Endothelial cell of umbilical vein (primary cell): ENCODE data around the gene KRTAP24-1.

Experiments used
- EZH2 ChIP-seq: IDR thresholded peaks from 2 replicates; pipeline ENCODE4 v1.6.1; 2012; ENCODE audit warnings: borderline replicate concordance, low read depth, mild to moderate bottlenecking, moderate library complexity, low read length, inconsistent platforms; ENCODE audit not compliant: severe bottlenecking
- FOS ChIP-seq: IDR thresholded peaks from 2 replicates; pipeline ENCODE4 v1.6.1; 2011; ENCODE audit warnings: mild to moderate bottlenecking, low read length, moderate library complexity, borderline replicate concordance; ENCODE audit not compliant: insufficient read depth
- JUN ChIP-seq: IDR thresholded peaks from 2 replicates; pipeline ENCODE4 v1.6.1; 2011; ENCODE audit warnings: borderline replicate concordance, low read depth; ENCODE audit not compliant: insufficient read length, insufficient read depth
- MAX ChIP-seq: IDR thresholded peaks from 2 replicates; pipeline ENCODE4 v1.6.1; 2011; ENCODE audit not compliant: insufficient read depth, insufficient read length
- MYC ChIP-seq: IDR thresholded peaks from one replicate; pipeline ENCODE4 v1.6.1; 2011; ENCODE audit warnings: mild to moderate bottlenecking, low read depth, low read length
- POLR2A ChIP-seq: IDR thresholded peaks from 2 replicates; pipeline ENCODE4 v1.6.1; 2012; ENCODE audit warnings: low read depth, mild to moderate bottlenecking, control low read depth, low read length
- POLR2AphosphoS5 ChIP-seq: IDR thresholded peaks from 2 replicates; pipeline ENCODE4 v1.6.1; 2012; ENCODE audit warnings: low read depth, mild to moderate bottlenecking, control low read depth, low read length, moderate library complexity; ENCODE audit not compliant: insufficient read depth
- TF ChIP-seq, protein P1 (sequence below), 2 donors: IDR thresholded peaks; 1 replicate in 1 of 2; 2 replicates in 1 of 2; pipeline ENCODE4 v1.5.1; 2011; ENCODE audit warnings: low read length in 2 of 2, mild to moderate bottlenecking in 2 of 2, moderate library complexity in 2 of 2, control low read depth in 1 of 2, inconsistent platforms in 1 of 2, low read depth in 1 of 2; ENCODE audit not compliant: insufficient read depth in 1 of 2; ENCODE audit errors: extremely low read depth in 1 of 2

DNA sequence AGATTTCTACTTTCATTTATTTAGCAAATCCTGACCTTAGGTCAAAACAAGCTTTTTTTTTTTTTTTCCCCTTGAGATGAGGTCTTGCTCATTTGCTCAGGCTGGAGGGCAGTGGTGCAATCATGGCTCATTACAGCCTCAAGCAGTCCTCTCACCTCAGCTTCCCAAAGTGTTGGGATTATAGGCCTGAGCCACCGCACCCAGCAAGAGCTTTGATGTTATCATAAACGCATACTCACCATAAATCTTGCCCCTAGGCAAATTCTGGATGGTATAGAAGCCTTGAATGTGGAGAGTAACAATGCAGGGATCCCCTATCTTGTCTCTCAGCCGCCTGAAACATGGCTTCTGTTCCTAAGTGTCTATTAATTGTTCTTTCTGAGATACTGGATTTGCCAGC lies 42.1 kb downstream of the KRTAP24-1 start:
- no peak for TF ChIP-seq POLR2AphosphoS5
- no peak for TF ChIP-seq MAX
- TF ChIP-seq, protein P1, sequence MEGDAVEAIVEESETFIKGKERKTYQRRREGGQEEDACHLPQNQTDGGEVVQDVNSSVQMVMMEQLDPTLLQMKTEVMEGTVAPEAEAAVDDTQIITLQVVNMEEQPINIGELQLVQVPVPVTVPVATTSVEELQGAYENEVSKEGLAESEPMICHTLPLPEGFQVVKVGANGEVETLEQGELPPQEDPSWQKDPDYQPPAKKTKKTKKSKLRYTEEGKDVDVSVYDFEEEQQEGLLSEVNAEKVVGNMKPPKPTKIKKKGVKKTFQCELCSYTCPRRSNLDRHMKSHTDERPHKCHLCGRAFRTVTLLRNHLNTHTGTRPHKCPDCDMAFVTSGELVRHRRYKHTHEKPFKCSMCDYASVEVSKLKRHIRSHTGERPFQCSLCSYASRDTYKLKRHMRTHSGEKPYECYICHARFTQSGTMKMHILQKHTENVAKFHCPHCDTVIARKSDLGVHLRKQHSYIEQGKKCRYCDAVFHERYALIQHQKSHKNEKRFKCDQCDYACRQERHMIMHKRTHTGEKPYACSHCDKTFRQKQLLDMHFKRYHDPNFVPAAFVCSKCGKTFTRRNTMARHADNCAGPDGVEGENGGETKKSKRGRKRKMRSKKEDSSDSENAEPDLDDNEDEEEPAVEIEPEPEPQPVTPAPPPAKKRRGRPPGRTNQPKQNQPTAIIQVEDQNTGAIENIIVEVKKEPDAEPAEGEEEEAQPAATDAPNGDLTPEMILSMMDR (IDR thresholded peaks at IDR 0.05; ENCODE audit: extremely low read depth in 1 of 2, insufficient read depth in 1 of 2, low read depth in 1 of 2, low read length in 2 of 2): no peak
- no peak for TF ChIP-seq EZH2
- TF ChIP-seq JUN: no peak
- no peak for TF ChIP-seq POLR2A
- TF ChIP-seq MYC: no peak
- no peak for TF ChIP-seq FOS
